Hepatocyte (in vitro differentiated cells): ENCODE measurements around the gene EXOC2. TPM values are rescaled to one million over a fixed set of nuclear protein-coding genes. Genes with fewer than 3 reads are reported as not detected.

Source experiments
- DNase-seq: peaks from one replicate; pipeline ENCODE4 v3.0.0-alpha.2; 2016; ENCODE audit warnings: low spot score
- H2AFZ ChIP-seq: fragments of 200-600 bp; sonication (generic); 2 replicates; pipeline ENCODE4 v1.6.0; 2016; ENCODE audit warnings: antibody characterized with exemption, mild to moderate bottlenecking
- H3K27ac ChIP-seq: fragments of 200-600 bp; sonication (generic); 2 replicates; pipeline ENCODE4 v1.5.1; 2016; ENCODE audit warnings: mild to moderate bottlenecking
- H3K27me3 ChIP-seq: fragments of 200-600 bp; sonication (generic); 2 replicates; pipeline ENCODE4 v1.6.1; 2016
- H3K36me3 ChIP-seq: fragments of 200-600 bp; sonication (generic); replicated peaks from 2 replicates; pipeline ENCODE4 v1.5.1; 2016; ENCODE audit warnings: low read depth; ENCODE audit not compliant: insufficient read depth
- H3K4me1 ChIP-seq: fragments of 200-600 bp; sonication (generic); 2 replicates; pipeline ENCODE4 v1.5.1; 2016; ENCODE audit warnings: mild to moderate bottlenecking, moderate library complexity; ENCODE audit not compliant: insufficient read depth
- H3K4me2 ChIP-seq: fragments of 200-600 bp; sonication (generic); 2 replicates; pipeline ENCODE4 v1.6.0; 2016
- H3K4me3 ChIP-seq: fragments of 200-600 bp; sonication (generic); 2 replicates; pipeline ENCODE4 v1.5.1; 2016; ENCODE audit warnings: mild to moderate bottlenecking
- H3K79me2 ChIP-seq: fragments of 200-600 bp; sonication (generic); 2 replicates; pipeline ENCODE4 v1.6.0; 2017; ENCODE audit warnings: mild to moderate bottlenecking
- H3K9me2 ChIP-seq: fragments of 200-600 bp; sonication (generic); replicated peaks from 2 replicates; pipeline ENCODE4 v1.6.0; 2017; ENCODE audit warnings: mild to moderate bottlenecking; ENCODE audit not compliant: insufficient read depth
- H3K9me3 ChIP-seq: fragments of 200-600 bp; sonication (generic); 2 replicates; pipeline ENCODE4 v1.5.1; 2016; ENCODE audit warnings: low read depth, mild to moderate bottlenecking
- H4K20me1 ChIP-seq: fragments of 200-600 bp; sonication (generic); 2 replicates; pipeline ENCODE4 v1.6.0; 2016; ENCODE audit warnings: mild to moderate bottlenecking; ENCODE audit not compliant: insufficient read depth, poor library complexity, severe bottlenecking
- EZH2 ChIP-seq: fragments of 200-600 bp; sonication (generic); IDR thresholded peaks from 2 replicates; pipeline ENCODE4 v1.6.1; 2016; ENCODE audit warnings: antibody characterized with exemption, mild to moderate bottlenecking, borderline replicate concordance
- EZH2phosphoT487 ChIP-seq: fragments of 200-600 bp; sonication (generic); IDR thresholded peaks from one replicate; pipeline ENCODE4 v1.6.1; 2018; ENCODE audit warnings: antibody characterized with exemption, mild to moderate bottlenecking, low read depth, moderate library complexity; ENCODE audit not compliant: unreplicated experiment, severe bottlenecking
- WGBS: methylation state at CpG from one replicate; pipeline ENCODE4 v1.1.6; 2016; ENCODE audit warnings: low lambda C conversion rate; ENCODE audit errors: missing lambda C conversion rate; 5-methylcytosine and 5-hydroxymethylcytosine counted together
- polyA plus RNA-seq: library from polyadenylated mRNA; unstranded; fragments of >200 nt; fragmentation: Nextera tagmentation; extraction: Ambion mirVana; gene quantifications from 2 replicates; pipeline ENCODE4 v1.2.1, GENCODE V29; 2016
- total RNA-seq: library from RNA; depleted of rRNA; stranded (reverse); fragments of >200 nt; gene quantifications from 2 replicates; pipeline ENCODE4 v1.2.3, GENCODE V29; 2014
- TF ChIP-seq, protein P1 (sequence below): fragments of 200-600 bp; sonication (generic); IDR thresholded peaks from 2 replicates; pipeline ENCODE4 v1.5.1; 2016; ENCODE audit warnings: antibody characterized with exemption, mild to moderate bottlenecking; ENCODE audit not compliant: poor library complexity

EXOC2 gene
- total and polyA plus RNA-seq, 2 experiments from 2014 or later = 15.4 to 27.0 TPM

DNA sequence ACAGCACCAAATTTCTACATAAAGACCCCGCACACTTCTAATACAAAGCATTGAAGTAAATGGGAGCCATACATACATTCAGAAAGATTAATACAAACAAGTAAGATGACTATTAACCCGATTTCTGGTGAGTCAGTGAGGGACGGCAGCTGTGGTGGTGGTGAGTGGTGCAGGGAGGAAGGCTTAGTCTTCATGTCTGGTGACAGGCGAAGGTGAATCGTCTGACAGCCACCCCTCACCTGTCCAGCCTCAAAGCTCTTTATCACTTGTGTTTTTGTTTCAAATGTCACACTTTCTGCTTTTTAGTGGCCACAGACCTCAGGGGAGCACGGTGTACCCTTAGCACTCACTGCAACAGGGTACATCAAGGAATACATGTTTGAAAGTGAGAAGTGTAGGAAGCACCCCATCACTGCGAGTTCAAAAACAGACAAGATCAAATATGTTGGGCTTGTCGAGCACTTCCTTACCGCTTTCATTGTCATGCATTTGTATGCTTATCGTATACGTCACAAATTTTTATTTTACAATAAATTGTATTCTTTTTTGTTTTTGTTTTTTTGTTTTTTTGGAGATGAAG is 237.8 kb downstream of the EXOC2 start:
- H3K4me3 ChIP-seq = no peak overlapping the region
- TF ChIP-seq, protein P1, sequence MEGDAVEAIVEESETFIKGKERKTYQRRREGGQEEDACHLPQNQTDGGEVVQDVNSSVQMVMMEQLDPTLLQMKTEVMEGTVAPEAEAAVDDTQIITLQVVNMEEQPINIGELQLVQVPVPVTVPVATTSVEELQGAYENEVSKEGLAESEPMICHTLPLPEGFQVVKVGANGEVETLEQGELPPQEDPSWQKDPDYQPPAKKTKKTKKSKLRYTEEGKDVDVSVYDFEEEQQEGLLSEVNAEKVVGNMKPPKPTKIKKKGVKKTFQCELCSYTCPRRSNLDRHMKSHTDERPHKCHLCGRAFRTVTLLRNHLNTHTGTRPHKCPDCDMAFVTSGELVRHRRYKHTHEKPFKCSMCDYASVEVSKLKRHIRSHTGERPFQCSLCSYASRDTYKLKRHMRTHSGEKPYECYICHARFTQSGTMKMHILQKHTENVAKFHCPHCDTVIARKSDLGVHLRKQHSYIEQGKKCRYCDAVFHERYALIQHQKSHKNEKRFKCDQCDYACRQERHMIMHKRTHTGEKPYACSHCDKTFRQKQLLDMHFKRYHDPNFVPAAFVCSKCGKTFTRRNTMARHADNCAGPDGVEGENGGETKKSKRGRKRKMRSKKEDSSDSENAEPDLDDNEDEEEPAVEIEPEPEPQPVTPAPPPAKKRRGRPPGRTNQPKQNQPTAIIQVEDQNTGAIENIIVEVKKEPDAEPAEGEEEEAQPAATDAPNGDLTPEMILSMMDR = no peak
- TF ChIP-seq EZH2phosphoT487 (no peak), EZH2 (no peak)
- 89% methylated on average over 11 of the region's 11 CpGs for WGBS
- no peaks in the 10 kb centered on the region for H3K4me1 ChIP-seq
- H3K4me2 ChIP-seq = no peak overlapping the region
- no peaks in the 10 kb centered on the region for H3K9me2 ChIP-seq
- no peaks in the 10 kb centered on the region for H4K20me1 ChIP-seq
- H3K27ac ChIP-seq = no peak overlapping the region
- DNase-seq = no peak
- H3K36me3 ChIP-seq = no peaks in the 10 kb centered on the region
- H3K27me3 ChIP-seq = no peaks in the 10 kb centered on the region
- no peak overlapping the region for H2AFZ ChIP-seq
- H3K9me3 ChIP-seq = no peaks in the 10 kb centered on the region
- H3K79me2 ChIP-seq = no peaks in the 10 kb centered on the region

DNA sequence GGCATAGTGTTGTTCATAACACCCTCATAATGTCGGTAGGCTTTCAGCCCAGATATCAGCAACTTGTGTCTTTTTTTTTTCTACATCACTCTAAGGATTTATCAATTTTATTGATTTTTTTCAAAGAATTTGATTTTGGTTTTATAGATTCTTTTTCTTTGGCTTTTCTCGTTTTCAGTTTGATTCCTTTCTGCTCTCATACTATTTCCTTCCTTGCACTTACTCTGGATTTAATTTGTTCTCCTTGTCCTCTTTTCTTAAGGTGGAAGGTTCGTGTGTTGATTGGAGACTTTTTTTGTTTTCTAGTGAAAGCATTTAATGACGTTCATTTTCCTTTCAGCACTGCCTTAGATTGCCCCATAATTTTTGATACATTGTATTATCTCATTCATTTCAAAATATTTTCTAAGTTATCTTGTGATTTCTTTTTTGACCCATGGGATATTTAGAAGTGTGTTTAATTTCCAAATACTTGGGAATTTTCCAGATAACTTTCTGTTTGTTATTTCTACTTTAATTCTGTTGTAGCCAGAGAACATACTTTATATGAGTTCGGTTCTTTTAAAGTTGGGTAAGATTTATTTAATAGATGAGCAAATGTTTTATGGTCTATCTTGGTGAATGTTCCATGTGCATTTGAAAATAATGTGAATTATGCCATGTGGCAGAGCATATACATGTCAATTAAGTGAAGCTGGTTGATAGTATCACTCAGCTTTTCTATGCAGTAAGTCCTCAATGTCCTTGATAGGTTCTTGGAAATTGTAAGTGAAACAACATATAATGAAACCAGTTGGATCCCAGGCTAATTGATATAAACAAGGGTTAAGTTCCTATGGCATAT is 238.6 kb downstream of the EXOC2 start:
- H3K27me3 ChIP-seq = no peaks in the 10 kb centered on the region
- no peak overlapping the region for H2AFZ ChIP-seq
- H4K20me1 ChIP-seq = no peaks in the 10 kb centered on the region
- no peak for DNase-seq
- no peak overlapping the region for H3K4me2 ChIP-seq
- no peaks in the 10 kb centered on the region for H3K9me3 ChIP-seq
- H3K36me3 ChIP-seq = no peaks in the 10 kb centered on the region
- no peaks in the 10 kb centered on the region for H3K9me2 ChIP-seq
- TF ChIP-seq EZH2phosphoT487 (no peak), EZH2 (no peak)
- TF ChIP-seq, protein P1 = no peak
- no peak overlapping the region for H3K4me3 ChIP-seq
- no peaks in the 10 kb centered on the region for H3K4me1 ChIP-seq
- WGBS = 79% methylated on average over 5 of the region's 5 CpGs
- H3K27ac ChIP-seq = no peak overlapping the region
- H3K79me2 ChIP-seq = no peaks in the 10 kb centered on the region

GRCh38 chr6:453152-453551 is 239.8 kb downstream of the EXOC2 start:
- TF ChIP-seq EZH2phosphoT487 = no peak
- TF ChIP-seq EZH2 = no peak
- TF ChIP-seq, protein P1 = no peak
- 69% methylated on average over 13 of the region's 13 CpGs for whole genome bisulfite sequencing

More at GRCh38 chr6:453152-453551, 239.8 kb downstream of the EXOC2 start:
- no peak overlapping the region for H3K4me2 ChIP-seq
- H3K79me2 ChIP-seq = no peaks in the 10 kb centered on the region
- H3K4me1 ChIP-seq = no peaks in the 10 kb centered on the region
- H3K9me2 ChIP-seq = no peaks in the 10 kb centered on the region
- H3K27ac ChIP-seq = no peak overlapping the region
- H3K27me3 ChIP-seq = no peaks in the 10 kb centered on the region
- H2AFZ ChIP-seq = no peak overlapping the region
- no peak overlapping the region for H3K4me3 ChIP-seq
- H3K36me3 ChIP-seq = no peaks in the 10 kb centered on the region
- no peaks in the 10 kb centered on the region for H4K20me1 ChIP-seq
- no peaks in the 10 kb centered on the region for H3K9me3 ChIP-seq
- DNase-seq = no peak
